ENCODE results near the gene LMNTD1.

DNA sequence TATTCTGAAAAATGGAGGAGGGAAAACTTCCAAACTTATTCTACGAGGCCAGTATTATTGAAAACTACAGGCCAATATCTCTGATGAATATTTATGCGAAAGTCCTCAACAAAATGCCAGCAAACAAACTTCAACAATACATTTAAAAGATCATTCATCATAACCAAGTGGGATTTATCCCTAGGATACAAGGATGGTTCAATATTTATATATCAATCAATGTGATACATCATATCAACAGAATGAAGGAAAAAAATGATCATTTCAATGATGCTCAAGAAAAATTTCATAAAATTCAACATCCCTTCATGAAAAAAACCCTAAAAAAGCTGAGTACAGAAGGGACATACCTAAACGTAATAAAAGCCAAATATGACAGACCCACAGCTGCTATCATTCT lies 45.9 kb upstream of the LMNTD1 start:
- no peak for TF ChIP-seq POLR2A (IDR thresholded peaks at IDR 0.05)
- TF ChIP-seq, protein P1, sequence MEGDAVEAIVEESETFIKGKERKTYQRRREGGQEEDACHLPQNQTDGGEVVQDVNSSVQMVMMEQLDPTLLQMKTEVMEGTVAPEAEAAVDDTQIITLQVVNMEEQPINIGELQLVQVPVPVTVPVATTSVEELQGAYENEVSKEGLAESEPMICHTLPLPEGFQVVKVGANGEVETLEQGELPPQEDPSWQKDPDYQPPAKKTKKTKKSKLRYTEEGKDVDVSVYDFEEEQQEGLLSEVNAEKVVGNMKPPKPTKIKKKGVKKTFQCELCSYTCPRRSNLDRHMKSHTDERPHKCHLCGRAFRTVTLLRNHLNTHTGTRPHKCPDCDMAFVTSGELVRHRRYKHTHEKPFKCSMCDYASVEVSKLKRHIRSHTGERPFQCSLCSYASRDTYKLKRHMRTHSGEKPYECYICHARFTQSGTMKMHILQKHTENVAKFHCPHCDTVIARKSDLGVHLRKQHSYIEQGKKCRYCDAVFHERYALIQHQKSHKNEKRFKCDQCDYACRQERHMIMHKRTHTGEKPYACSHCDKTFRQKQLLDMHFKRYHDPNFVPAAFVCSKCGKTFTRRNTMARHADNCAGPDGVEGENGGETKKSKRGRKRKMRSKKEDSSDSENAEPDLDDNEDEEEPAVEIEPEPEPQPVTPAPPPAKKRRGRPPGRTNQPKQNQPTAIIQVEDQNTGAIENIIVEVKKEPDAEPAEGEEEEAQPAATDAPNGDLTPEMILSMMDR (IDR thresholded peaks at IDR 0.05) = no peak
